SK-N-SH (cell line): Measurements from ENCODE around the gene SRGAP1. TPM values are rescaled to one million over a fixed set of nuclear protein-coding genes. Genes with fewer than 3 reads are reported as not detected.

Source experiments
- CTCF ChIA-PET: fragments of 300-600, 350-600 bp; formaldehyde crosslinking; extraction: SDS; loops from one replicate; lab custom pipeline; 2021; lab: Yijun Ruan, JAX
- POLR2A ChIA-PET: fragments of 350-600 bp; sonication (Branson Sonifier 250); formaldehyde crosslinking; extraction: SDS; loops from one replicate; lab custom pipeline; 2020; ENCODE audit warnings: antibody characterized with exemption, inconsistent platforms; lab: Yijun Ruan, JAX
- DNase-seq: peaks from one replicate; pipeline ENCODE4 v3.0.0; 2012
- H2AFZ ChIP-seq: fragments of 200-600 bp; sonication (generic); 2 replicates; pipeline ENCODE4 v1.8.1; 2016; ENCODE audit warnings: antibody characterized with exemption, mild to moderate bottlenecking, low read depth
- H3F3A ChIP-seq: fragments of 200-600 bp; sonication (generic); replicated peaks from 2 replicates; pipeline ENCODE3; 2016; ENCODE audit warnings: antibody characterized with exemption, mild to moderate bottlenecking; ENCODE audit not compliant: insufficient read depth
- H3K27ac ChIP-seq, 2 experiments: fragments of 200-500 bp in 1 of 2; fragments of 200-600 bp in 1 of 2; sonication (Bioruptor generic) in 1 of 2; sonication (generic), shearing (Covaris generic) in 1 of 2; 2 replicates each; pipeline versions ENCODE4 v1.5.1 to v1.6.1; 2014 to 2016; ENCODE audit warnings: low read depth in 2 of 2, inconsistent platforms in 1 of 2, low read length in 1 of 2, mild to moderate bottlenecking in 1 of 2, mixed read lengths in 1 of 2
- H3K27me3 ChIP-seq: fragments of 200-600 bp; sonication (generic), shearing (Covaris generic); 2 replicates; pipeline ENCODE4 v1.6.1; 2016; ENCODE audit warnings: mixed run types; ENCODE audit not compliant: insufficient read depth
- H3K36me3 ChIP-seq, 2 experiments: fragments of 200-500 bp in 1 of 2; fragments of 200-600 bp in 1 of 2; sonication (Bioruptor generic) in 1 of 2; sonication (generic) in 1 of 2; replicated peaks in 1 of 2; 2 replicates each; pipeline versions ENCODE3 to v1.5.1; 2014 to 2016; ENCODE audit warnings: low read length in 1 of 2, mild to moderate bottlenecking in 1 of 2; ENCODE audit not compliant: insufficient read depth in 2 of 2, control insufficient read depth in 1 of 2
- H3K4me1 ChIP-seq, 2 experiments: fragments of 200-500 bp in 1 of 2; fragments of 200-600 bp in 1 of 2; sonication (Bioruptor generic) in 1 of 2; sonication (generic), shearing (Covaris generic) in 1 of 2; 2 replicates each; pipeline versions ENCODE4 v1.5.1 to v1.6.1; 2014 to 2016; ENCODE audit warnings: low read depth in 1 of 2, low read length in 1 of 2, mixed run types in 1 of 2; ENCODE audit not compliant: insufficient read depth in 2 of 2, control insufficient read depth in 1 of 2
- H3K4me2 ChIP-seq: fragments of 200-600 bp; sonication (generic), shearing (Covaris generic); 2 replicates; pipeline ENCODE4 v1.6.1; 2017; ENCODE audit warnings: mixed run types
- H3K4me3 ChIP-seq, 2 experiments: fragments of 200-500 bp in 1 of 2; fragments of 200-600 bp in 1 of 2; sonication (Bioruptor generic) in 1 of 2; sonication (generic), shearing (Covaris generic) in 1 of 2; 2 replicates each; pipeline versions ENCODE4 v1.5.1 to v1.8.1; 2014 to 2016; ENCODE audit warnings: low read depth in 2 of 2, inconsistent platforms in 1 of 2, low read length in 1 of 2, mild to moderate bottlenecking in 1 of 2, mixed read lengths in 1 of 2, moderate library complexity in 1 of 2
- H3K79me2 ChIP-seq: fragments of 200-600 bp; sonication (generic); 2 replicates; pipeline ENCODE4 v1.8.1; 2017; ENCODE audit warnings: mild to moderate bottlenecking; ENCODE audit not compliant: insufficient read depth
- H3K9ac ChIP-seq: fragments of 200-600 bp; sonication (generic); 2 replicates; pipeline ENCODE4 v1.6.1; 2017; ENCODE audit warnings: mixed run types
- H3K9me2 ChIP-seq: fragments of 200-600 bp; sonication (generic); 2 replicates; pipeline ENCODE4 v1.6.1; 2017; ENCODE audit warnings: mixed run types
- H3K9me3 ChIP-seq: fragments of 200-600 bp; sonication (generic); 2 replicates; pipeline ENCODE4 v1.6.1; 2017; ENCODE audit warnings: mixed run types, mild to moderate bottlenecking, moderate library complexity
- H4K20me1 ChIP-seq: fragments of 200-600 bp; sonication (generic); 2 replicates; pipeline ENCODE4 v1.6.1; 2017; ENCODE audit warnings: mild to moderate bottlenecking, mixed run types; ENCODE audit not compliant: insufficient read depth
- CHD2 ChIP-seq: fragments of 150-350 bp; IDR thresholded peaks from 2 replicates; pipeline ENCODE4 v1.6.1; 2018; ENCODE audit warnings: low read length; ENCODE audit not compliant: partially characterized antibody
- ELF1 ChIP-seq: IDR thresholded peaks from 2 replicates; pipeline ENCODE4 v1.4.0; 2012
- EP300 ChIP-seq, 2 experiments: IDR thresholded peaks; 2 replicates each; pipeline versions ENCODE4 v1.4.0 to v1.6.1; 2012; ENCODE audit warnings: borderline replicate concordance in 1 of 2, low read depth in 1 of 2, low read length in 1 of 2
- FOSL2 ChIP-seq: IDR thresholded peaks from 2 replicates; pipeline ENCODE4 v1.4.0; 2012; ENCODE audit warnings: low read depth, mild to moderate bottlenecking, moderate library complexity, borderline replicate concordance
- FOXJ3 ChIP-seq: sonication (generic); formaldehyde crosslinking; IDR thresholded peaks from 2 replicates; pipeline ENCODE4 v1.5.1; 2020; ENCODE audit warnings: mild to moderate bottlenecking, missing genetic modification reagents
- FOXM1 ChIP-seq: IDR thresholded peaks from 2 replicates; pipeline ENCODE4 v1.4.0; 2012; ENCODE audit warnings: low read depth, mild to moderate bottlenecking
- GABPA ChIP-seq: IDR thresholded peaks from 2 replicates; pipeline ENCODE4 v1.4.0; 2012; ENCODE audit warnings: low read depth, mild to moderate bottlenecking
- MEF2A ChIP-seq: IDR thresholded peaks from 2 replicates; pipeline ENCODE4 v1.4.0; 2012; ENCODE audit warnings: low read depth, borderline replicate concordance
- MXI1 ChIP-seq: IDR thresholded peaks from 2 replicates; pipeline ENCODE4 v1.6.1; 2012; ENCODE audit warnings: mild to moderate bottlenecking, low read depth, low read length, improper control_type of control experiment
- RCOR1 ChIP-seq: fragments of 150-350 bp; IDR thresholded peaks from 2 replicates; pipeline ENCODE4 v1.6.1; 2017; ENCODE audit warnings: antibody characterized with exemption, low read length
- RFX5 ChIP-seq: IDR thresholded peaks from 2 replicates; pipeline ENCODE4 v1.6.1; 2012; ENCODE audit warnings: mild to moderate bottlenecking, improper control_type of control experiment, low read length
- SIN3A ChIP-seq: IDR thresholded peaks from 2 replicates; pipeline ENCODE4 v1.6.1; 2012; ENCODE audit warnings: low read depth, mild to moderate bottlenecking, low read length, moderate library complexity, borderline replicate concordance
- TAF1 ChIP-seq: IDR thresholded peaks from 2 replicates; pipeline ENCODE4 v1.6.1; 2012; ENCODE audit warnings: low read depth, mild to moderate bottlenecking, low read length, moderate library complexity, borderline replicate concordance
- TEAD4 ChIP-seq: IDR thresholded peaks from 2 replicates; pipeline ENCODE4 v1.4.0; 2012; ENCODE audit warnings: mild to moderate bottlenecking, borderline replicate concordance; ENCODE audit not compliant: insufficient read depth
- WGBS: methylation state at CpG from one replicate; pipeline ENCODE4 v1.1.6; 2017; ENCODE audit warnings: low lambda C conversion rate; 5-methylcytosine and 5-hydroxymethylcytosine counted together
- polyA plus RNA-seq, 3 experiments: library from polyadenylated mRNA; depleted of rRNA; stranded (reverse); fragments of >200 nt; gene quantifications; 2 replicates each; pipeline ENCODE4 v1.2.3, GENCODE V29; 2012
- TF ChIP-seq, protein P1 (sequence below): fragments of 150-350 bp; IDR thresholded peaks from 2 replicates; pipeline ENCODE4 v1.6.1; 2017; ENCODE audit warnings: antibody characterized with exemption, low read length, low read depth, borderline replicate concordance
- TF ChIP-seq, protein P2 (sequence below): fragments of 200-600 bp; sonication (generic); IDR thresholded peaks from 2 replicates; pipeline ENCODE4 v1.6.1; 2017; ENCODE audit warnings: antibody characterized with exemption, mild to moderate bottlenecking, moderate library complexity
- TF ChIP-seq, protein P3 (sequence below): IDR thresholded peaks from 2 replicates; pipeline ENCODE4; 2012

Gene SRGAP1
- polyA plus RNA-seq, 1 of the 3 experiments (the other 2 are of a cell fraction) = 2.6 TPM

DNA sequence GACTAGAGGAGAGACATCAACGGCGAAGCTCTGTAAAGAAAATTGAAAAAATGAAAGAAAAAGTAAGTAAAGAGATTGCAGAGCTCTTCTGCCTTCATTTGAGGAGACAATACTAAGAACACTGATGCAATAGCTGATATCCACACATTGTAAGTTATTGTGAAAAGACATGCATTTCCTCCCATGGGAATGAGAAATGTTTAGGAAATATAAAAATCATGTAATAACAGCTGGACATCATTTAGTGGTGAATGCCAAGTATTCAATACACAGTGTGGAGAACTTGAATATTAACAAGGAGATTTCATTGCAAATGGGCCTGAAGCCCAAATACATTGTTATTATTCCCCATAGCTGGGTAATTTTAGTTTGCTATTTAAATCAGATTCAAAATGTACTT, 198.4 kb downstream of the SRGAP1 start (continued):
- TF ChIP-seq, protein P1, sequence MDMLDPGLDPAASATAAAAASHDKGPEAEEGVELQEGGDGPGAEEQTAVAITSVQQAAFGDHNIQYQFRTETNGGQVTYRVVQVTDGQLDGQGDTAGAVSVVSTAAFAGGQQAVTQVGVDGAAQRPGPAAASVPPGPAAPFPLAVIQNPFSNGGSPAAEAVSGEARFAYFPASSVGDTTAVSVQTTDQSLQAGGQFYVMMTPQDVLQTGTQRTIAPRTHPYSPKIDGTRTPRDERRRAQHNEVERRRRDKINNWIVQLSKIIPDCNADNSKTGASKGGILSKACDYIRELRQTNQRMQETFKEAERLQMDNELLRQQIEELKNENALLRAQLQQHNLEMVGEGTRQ = no peak
- TF ChIP-seq TAF1 = no peak
- TF ChIP-seq RFX5 = no peak
- TF ChIP-seq, all 33 proteins: peak for 0

DNA sequence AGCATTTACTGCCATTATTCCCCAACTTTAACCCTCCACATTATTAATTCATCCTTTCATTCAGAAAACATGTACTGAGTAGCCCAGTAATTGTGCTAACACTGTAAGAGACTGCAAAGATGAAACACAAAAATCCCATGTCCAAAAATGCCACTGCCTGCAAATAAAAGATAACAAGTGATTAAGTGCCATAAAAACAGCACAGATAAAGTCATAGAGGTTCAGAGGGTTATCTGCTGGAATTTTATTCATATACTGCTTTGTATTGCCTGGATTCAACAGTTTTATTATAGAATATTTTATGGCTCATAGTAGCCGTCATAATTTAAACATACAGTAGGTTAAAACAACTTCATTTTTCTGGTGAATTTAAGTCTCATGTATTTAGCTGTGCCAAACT, 199.7 kb downstream of the SRGAP1 start:
- Histone ChIP-seq H3K27ac (no peak overlapping the region), H2AFZ (no peak overlapping the region), H3K36me3 (peaks cover 0 to 20% of the 10 kb centered on the region in 2 experiments), H3K4me3 (no peak overlapping the region), H3K9ac (no peak overlapping the region), H3K9me3 (no peaks in the 10 kb centered on the region), H3F3A (no peaks in the 10 kb centered on the region), H3K4me1 (peaks cover 8 to 23% of the 10 kb centered on the region in 2 experiments; a peak in 3 of 4 replicates), H3K4me2 (no peak overlapping the region), H4K20me1 (no peaks in the 10 kb centered on the region), H3K27me3 (no peaks in the 10 kb centered on the region), H3K9me2 (no peaks in the 10 kb centered on the region), H3K79me2 (no peaks in the 10 kb centered on the region; the same call in 1 of the 2 replicates)
- POLR2A ChIA-PET = no interaction called here
- TF ChIP-seq, protein P2, sequence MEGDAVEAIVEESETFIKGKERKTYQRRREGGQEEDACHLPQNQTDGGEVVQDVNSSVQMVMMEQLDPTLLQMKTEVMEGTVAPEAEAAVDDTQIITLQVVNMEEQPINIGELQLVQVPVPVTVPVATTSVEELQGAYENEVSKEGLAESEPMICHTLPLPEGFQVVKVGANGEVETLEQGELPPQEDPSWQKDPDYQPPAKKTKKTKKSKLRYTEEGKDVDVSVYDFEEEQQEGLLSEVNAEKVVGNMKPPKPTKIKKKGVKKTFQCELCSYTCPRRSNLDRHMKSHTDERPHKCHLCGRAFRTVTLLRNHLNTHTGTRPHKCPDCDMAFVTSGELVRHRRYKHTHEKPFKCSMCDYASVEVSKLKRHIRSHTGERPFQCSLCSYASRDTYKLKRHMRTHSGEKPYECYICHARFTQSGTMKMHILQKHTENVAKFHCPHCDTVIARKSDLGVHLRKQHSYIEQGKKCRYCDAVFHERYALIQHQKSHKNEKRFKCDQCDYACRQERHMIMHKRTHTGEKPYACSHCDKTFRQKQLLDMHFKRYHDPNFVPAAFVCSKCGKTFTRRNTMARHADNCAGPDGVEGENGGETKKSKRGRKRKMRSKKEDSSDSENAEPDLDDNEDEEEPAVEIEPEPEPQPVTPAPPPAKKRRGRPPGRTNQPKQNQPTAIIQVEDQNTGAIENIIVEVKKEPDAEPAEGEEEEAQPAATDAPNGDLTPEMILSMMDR = no peak
- no peak for TF ChIP-seq SIN3A
- TF ChIP-seq RCOR1 = peak; percentile 59; the same call in 1 of the 2 replicates
- TF ChIP-seq CHD2 = peak; percentile 21
- CTCF ChIA-PET = interaction anchor here (0.7 to 1.7 kb wide), 4 partner anchors 12 to 216 kb away, joined by 3 to 6 read pairs (median 4); partner anchors contain the start of gene SRGAP1
- 87% methylated on average over 1 of the region's 1 CpG for WGBS
- no peak for DNase-seq

DNA sequence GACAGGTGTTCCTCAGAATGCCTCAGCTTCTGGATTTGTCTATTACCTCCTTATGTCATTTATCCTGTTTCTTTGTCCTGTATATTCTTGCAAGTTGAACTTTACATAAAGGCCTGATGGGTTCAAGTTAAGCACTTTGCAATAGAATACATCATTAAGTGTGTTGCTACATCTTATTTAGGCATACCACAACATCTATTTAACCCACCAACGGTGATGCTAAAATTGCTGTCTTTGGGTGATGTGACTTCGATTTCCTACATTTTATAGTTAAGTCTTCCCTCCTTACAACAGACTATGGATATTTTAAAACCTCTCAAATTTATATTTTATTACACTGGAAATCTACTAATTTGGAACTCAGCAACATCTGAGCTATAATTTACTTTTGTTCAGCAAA, 206.6 kb downstream of the SRGAP1 start:
- Histone ChIP-seq H3K9me2 (no peaks in the 10 kb centered on the region), H2AFZ (no peak overlapping the region), H3K4me1 (no peaks in the 10 kb centered on the region; a peak in 1 of 4 replicates), H3K4me3 (no peak overlapping the region), H3K27me3 (no peaks in the 10 kb centered on the region), H3K27ac (no peak overlapping the region), H3K79me2 (no peaks in the 10 kb centered on the region), H3K36me3 (peaks cover 0 to 26% of the 10 kb centered on the region in 2 experiments), H3K4me2 (no peak overlapping the region), H3K9me3 (no peaks in the 10 kb centered on the region), H3F3A (no peaks in the 10 kb centered on the region), H3K9ac (no peak overlapping the region), H4K20me1 (no peaks in the 10 kb centered on the region)
- no peak for DNase-seq
- ChIA-PET CTCF (interaction anchor here (1.0 to 1.6 kb wide), 2 partner anchors 12 to 207 kb away, joined by 3 to 4 read pairs; partner anchors contain the start of gene SRGAP1), POLR2A (no interaction called here)
- 84% methylated on average over 2 of the region's 2 CpGs for WGBS
- TF ChIP-seq, protein P3, sequence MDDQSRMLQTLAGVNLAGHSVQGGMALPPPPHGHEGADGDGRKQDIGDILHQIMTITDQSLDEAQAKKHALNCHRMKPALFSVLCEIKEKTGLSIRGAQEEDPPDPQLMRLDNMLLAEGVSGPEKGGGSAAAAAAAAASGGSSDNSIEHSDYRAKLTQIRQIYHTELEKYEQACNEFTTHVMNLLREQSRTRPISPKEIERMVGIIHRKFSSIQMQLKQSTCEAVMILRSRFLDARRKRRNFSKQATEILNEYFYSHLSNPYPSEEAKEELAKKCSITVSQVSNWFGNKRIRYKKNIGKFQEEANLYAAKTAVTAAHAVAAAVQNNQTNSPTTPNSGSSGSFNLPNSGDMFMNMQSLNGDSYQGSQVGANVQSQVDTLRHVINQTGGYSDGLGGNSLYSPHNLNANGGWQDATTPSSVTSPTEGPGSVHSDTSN = no peak
- TF ChIP-seq, protein P1 = no peak
- TF ChIP-seq TEAD4 (no peak), RFX5 (no peak), TAF1 (no peak), MEF2A (no peak), MXI1 (no peak), ELF1 (no peak), CHD2 (no peak), FOXJ3 (no peak), FOSL2 (no peak), EP300 (IDR thresholded peaks at IDR 0.05; ENCODE audit: borderline replicate concordance in 1 of 2, low read depth in 1 of 2, low read length in 1 of 2) (no peak), RCOR1 (no peak), GABPA (no peak), FOXM1 (no peak)
